ENCODE results near the gene APOL1. TPM values are rescaled to one million over a fixed set of nuclear protein-coding genes. Genes with fewer than 3 reads are reported as not detected.

The APOL1 gene
- total and polyA plus RNA-seq, 2 of the 13 experiments (the other 11 are each of a cell fraction or from before 2014, with no cell fraction given) = 20.3 to 75.0 TPM

- H3K36me3 ChIP-seq (replicated peaks in 1 of 2; ENCODE audit: control insufficient read depth in 1 of 2, insufficient read depth in 2 of 2, low read length in 2 of 2) = peaks cover 50 to 75% of the 10 kb centered on the region in 2 experiments
- TF ChIP-seq RBM39 (IDR thresholded peaks at IDR 0.05; ENCODE audit: low read depth, low read length, poor library complexity, severe bottlenecking) (no peak), ZNF275 (CRISPR knock-in tag; IDR thresholded peaks at IDR 0.05; ENCODE audit: borderline replicate concordance) (no peak), ETS1 (CRISPR knock-in tag; IDR thresholded peaks at IDR 0.05) (no peak), JUND (CRISPR knock-in tag; IDR thresholded peaks at IDR 0.05) (no peak), PHF8 (CRISPR knock-in tag; IDR thresholded peaks at IDR 0.05) (no peak)
- TF ChIP-seq, protein P1, sequence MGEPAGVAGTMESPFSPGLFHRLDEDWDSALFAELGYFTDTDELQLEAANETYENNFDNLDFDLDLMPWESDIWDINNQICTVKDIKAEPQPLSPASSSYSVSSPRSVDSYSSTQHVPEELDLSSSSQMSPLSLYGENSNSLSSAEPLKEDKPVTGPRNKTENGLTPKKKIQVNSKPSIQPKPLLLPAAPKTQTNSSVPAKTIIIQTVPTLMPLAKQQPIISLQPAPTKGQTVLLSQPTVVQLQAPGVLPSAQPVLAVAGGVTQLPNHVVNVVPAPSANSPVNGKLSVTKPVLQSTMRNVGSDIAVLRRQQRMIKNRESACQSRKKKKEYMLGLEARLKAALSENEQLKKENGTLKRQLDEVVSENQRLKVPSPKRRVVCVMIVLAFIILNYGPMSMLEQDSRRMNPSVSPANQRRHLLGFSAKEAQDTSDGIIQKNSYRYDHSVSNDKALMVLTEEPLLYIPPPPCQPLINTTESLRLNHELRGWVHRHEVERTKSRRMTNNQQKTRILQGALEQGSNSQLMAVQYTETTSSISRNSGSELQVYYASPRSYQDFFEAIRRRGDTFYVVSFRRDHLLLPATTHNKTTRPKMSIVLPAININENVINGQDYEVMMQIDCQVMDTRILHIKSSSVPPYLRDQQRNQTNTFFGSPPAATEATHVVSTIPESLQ (CRISPR knock-in tag; conservative IDR thresholded peaks at IDR 0.05) = no peak
- TF ChIP-seq, protein P2, sequence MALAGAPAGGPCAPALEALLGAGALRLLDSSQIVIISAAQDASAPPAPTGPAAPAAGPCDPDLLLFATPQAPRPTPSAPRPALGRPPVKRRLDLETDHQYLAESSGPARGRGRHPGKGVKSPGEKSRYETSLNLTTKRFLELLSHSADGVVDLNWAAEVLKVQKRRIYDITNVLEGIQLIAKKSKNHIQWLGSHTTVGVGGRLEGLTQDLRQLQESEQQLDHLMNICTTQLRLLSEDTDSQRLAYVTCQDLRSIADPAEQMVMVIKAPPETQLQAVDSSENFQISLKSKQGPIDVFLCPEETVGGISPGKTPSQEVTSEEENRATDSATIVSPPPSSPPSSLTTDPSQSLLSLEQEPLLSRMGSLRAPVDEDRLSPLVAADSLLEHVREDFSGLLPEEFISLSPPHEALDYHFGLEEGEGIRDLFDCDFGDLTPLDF (CRISPR knock-in tag; IDR thresholded peaks at IDR 0.05) = no peak
- TF ChIP-seq, protein P3, sequence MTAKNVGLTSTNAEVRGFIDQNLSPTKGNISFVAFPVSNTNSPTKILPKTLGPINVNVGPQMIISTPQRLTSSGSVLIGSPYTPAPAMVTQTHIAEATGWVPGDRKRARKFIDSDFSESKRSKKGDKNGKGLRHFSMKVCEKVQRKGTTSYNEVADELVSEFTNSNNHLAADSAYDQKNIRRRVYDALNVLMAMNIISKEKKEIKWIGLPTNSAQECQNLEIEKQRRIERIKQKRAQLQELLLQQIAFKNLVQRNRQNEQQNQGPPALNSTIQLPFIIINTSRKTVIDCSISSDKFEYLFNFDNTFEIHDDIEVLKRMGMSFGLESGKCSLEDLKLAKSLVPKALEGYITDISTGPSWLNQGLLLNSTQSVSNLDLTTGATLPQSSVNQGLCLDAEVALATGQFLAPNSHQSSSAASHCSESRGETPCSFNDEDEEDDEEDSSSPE (CRISPR knock-in tag; IDR thresholded peaks at IDR 0.05) = no peak
Measured at GRCh38 chr22:36287881-36288515, 35.1 kb downstream of the APOL1 start.

More at GRCh38 chr22:36287881-36288515, 35.1 kb downstream of the APOL1 start:
- FAIRE-seq (no peak), ATAC-seq (no peak), DNase-seq (ENCODE audit: low spot score) (no peak)
- CTCF ChIA-PET (ENCODE audit: low intra/inter-chr PET ratio, low total read pairs) = no interaction called here
- intact Hi-C loops (cut with micrococcal nuclease; ENCODE audit: unreplicated experiment) (loop anchor here (2.0 kb wide), 2 partner anchors 83 to 93 kb away; no protein-coding TSS in a partner anchor), in situ Hi-C loops (cut with HindIII; ENCODE audit: extremely low pct_ligation_motif_present, low pct_unique_long_range_greater_than_20kb) (loop anchor here (5.0 to 10.0 kb wide), 2 partner anchors 53 to 91 kb away; partner anchors contain the start of gene APOL2)
- WGBS (ENCODE audit: low lambda C conversion rate) = 97% methylated on average over 20 of the region's 20 CpGs
- no TSS peak for BruUV-seq (replicated peaks)
- H4K20me1 ChIP-seq (ENCODE audit: insufficient read depth, low read length) = no peaks in the 10 kb centered on the region
- POLR2A ChIA-PET = interaction anchor here (1.1 to 1.4 kb wide), 2 partner anchors 13 to 132 kb away, joined by 3 to 4 read pairs; no protein-coding TSS in a partner anchor
- H3K79me2 ChIP-seq (ENCODE audit: insufficient read depth, low read length) = no peaks in the 10 kb centered on the region
- H3K4me3 ChIP-seq (replicated peaks in 1 of 3; ENCODE audit: insufficient read depth in 1 of 3, low read depth in 2 of 3, low read length in 3 of 3) = no peak overlapping the region
- H3K9ac ChIP-seq (ENCODE audit: insufficient read depth, low read depth, low read length) = no peak overlapping the region
- H2AFZ ChIP-seq (ENCODE audit: low read length) = no peak overlapping the region
- no peaks in the 10 kb centered on the region for H3K4me1 ChIP-seq (ENCODE audit: insufficient read depth, low read length)
- no peak overlapping the region for H3K4me2 ChIP-seq (ENCODE audit: low read depth, low read length)
- H3K27me3 ChIP-seq (ENCODE audit: control insufficient read depth in 1 of 2, insufficient read depth in 2 of 2, low read length in 2 of 2) = no peaks in the 10 kb centered on the region
- no peak overlapping the region for H3K27ac ChIP-seq (ENCODE audit: extremely low read length, insufficient read depth, low read length)
- no peaks in the 10 kb centered on the region for H3K9me3 ChIP-seq (ENCODE audit: low read length)
